LoVo (cell line): ENCODE measurements around the gene CARD8.
"Not testable (repeated sequence)": the region's sequence is repeated elsewhere in the genome, so short reads cannot be mapped to it uniquely, and the experiment has no call there.

Experiments used
- DNase-seq: peaks from one replicate; pipeline ENCODE4 v3.0.0-alpha.2; 2016; ENCODE audit warnings: low spot score

Gene CARD8

DNA sequence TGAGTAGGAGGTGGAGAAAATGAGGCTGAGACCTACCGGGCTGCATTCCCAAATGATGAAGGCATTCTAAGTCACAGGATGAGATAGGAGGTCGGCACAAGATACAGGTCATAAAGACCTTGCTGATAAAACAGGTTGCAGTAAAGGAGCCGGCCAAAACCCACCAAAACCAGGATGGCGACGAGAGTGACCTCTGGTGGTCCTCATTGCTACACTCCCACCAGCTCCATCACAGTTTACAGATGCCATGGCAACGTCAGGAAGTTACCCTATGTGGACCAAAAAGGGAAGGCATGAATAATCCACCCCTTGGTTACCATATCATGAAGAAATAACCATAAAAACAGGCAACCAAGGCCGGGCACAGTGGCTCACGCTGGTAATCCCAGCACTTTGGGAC, 9.6 kb upstream of the CARD8 start:
- not testable (repeated sequence) for DNase-seq

DNA sequence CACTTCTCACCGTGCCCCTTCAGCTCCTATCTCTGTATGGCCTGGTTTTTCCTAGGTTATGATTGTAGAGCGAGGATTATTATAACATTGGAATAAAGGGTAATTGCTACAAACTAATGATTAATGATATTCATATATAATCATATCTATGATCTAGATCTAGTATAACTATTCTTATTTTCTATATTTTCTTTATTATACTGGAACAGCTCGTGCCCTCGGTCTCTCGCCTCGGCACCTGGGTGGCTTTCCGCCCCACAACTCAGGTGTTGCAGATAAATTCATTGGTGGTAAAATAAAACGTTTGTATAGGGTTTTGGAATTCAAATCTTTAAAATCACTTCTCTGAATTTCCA, 4.6 kb upstream of the CARD8 start:
- not testable (repeated sequence) for DNase-seq

DNA sequence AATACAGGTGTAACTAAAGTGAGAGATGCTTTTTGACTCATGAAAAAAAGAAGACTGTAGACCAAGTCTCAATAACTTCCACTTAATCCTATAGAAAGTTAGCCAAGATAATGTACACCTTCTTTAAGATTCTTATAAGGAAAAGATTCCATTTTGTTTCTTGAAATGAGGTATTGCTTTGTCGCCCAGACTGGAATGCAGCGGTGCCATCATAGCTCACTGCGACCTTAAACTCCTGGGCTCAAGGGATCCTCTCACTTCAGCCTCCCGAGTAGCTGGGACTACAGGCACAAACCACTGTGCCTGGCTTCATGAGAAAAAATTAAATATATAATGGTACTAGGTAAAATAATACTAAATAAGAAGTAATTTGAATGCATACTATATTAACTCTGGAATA, 3.3 kb upstream of the CARD8 start:
- not testable (repeated sequence) for DNase-seq

DNA sequence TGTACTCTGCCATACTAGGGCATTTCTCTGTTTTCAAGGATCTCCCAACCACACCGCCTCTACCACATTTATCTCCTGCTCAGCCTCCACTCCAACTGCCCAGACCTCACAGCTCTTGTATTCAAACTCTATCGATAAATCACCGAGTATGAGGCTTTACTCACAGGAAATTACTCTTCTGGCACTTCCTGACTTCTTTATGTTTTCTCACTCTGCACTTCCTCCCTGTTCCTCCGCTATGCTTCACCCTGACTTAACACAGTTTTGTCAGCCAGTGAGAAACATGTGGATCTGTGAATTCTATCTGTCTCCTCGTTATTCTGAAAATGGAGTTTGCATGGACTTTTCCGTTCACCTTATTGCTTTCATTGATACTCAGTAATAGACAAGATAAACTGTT, 2.6 kb upstream of the CARD8 start:
- no peak for DNase-seq

DNA sequence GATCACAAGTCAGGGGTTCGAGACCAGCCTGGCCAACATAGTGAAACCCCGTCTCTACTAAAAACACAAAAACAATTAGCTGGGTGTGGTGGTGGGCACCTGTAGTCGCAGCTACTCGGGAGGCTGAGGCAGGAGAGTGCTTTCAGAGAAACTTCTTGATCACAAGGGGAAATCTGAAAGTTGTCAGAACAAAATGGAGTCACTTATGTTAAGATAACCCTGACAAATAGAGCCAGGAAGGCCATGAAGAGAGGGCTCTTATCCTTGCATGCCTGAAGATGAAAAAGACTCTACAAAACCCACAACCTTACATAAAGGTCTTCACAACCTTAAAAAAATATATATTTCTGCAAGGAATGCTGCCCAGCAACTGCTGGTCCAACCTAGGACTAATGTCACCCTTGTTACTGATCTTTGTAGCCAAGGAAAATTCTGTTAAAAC, 1.2 kb downstream of the CARD8 start:
- no peak for DNase-seq

DNA sequence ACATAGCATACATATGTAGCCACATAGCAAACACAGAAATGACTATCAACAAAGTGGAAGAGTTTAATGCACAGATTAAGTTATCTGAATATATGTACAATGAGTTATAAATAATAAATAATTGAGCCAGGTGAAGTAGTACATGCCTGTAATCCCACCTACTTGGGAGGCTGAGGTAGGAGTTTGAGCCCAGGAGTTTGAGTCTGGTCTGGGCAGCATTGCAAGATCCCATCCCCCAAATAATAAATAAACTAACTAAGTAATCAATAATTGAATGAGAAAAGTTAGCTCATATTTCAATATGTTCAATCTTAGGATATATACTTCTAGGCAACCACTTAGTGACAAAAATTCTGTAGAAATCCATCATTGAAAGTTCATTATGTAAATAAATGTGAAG, 1.7 kb downstream of the CARD8 start:
- no peak for DNase-seq

DNA sequence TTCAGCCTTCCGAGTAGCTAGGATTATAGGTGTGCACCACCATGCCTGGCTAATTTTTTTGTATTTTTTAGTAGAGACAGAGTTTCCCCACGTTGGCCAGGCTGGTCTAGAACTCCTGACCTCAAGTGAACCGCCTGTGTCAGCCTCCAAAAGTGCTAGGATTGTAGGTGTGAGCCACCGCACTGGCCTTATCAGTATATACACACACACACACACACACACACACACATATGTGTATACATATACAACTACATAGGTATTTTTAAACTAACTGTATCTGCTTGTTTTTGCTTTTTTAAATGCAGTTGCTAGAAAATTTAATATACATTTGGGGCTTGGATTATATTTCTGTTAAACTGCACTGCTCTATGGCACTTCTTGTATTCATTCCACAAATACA, 3.1 kb downstream of the CARD8 start:
- no peak for DNase-seq

DNA sequence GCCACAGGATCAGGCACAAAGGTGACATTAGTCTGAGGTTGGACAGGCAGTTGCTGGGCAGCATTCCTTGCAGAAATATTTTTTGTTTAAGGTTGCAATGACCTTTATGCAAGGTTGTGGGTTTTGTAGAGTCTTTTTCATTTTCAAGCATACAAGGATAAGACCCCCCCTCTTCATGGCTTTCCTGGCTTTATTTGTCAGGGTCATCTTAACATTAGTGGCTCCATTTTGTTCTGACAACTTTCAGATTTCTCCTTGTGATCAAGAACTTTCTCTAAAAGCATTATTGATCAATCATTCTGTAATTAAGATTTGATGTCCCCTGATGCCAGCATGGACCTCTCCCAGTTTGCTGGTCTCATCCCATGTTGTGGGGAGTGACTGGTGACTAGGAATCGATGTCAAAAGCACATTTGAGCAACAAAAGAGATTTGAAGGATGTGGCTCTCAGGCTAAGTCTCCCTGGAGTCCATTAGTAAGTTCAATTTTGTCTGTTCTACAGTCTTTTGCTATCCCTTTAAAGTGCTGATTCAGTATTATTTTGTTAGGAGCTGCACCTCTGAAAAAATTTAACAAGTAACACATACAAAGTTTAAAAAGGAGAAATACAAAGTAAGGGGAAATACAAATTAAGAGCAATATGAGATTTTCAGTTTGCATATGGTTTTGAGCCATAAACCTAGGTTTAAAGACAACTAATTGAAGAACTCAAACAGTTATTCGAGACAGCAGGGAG, 5.3 kb downstream of the CARD8 start:
- DNase-seq, result no peak

DNA sequence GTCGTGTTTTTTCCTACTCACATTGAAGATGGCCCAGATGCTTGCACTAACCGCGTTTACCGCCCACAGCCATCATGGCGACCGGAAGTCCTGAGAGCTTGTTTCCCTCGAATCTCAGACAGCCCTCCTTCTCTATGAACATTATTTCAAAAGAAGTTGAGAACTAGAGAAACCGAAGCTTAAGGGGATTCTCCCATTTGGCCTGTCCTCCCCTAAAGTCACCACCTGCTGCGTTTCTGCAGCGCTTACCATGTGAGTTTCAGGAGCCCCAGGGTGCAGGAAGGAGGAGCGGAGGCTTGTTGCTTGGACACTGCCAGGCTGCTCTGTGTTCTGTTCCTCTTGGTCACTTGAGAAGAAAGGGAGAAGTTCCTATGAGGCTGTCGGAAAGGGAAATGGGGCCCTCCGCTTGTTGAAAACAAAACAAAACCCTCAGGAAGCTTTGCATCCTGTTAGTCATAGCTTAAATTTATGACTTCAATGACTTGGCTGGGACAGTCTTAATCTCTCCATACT, 6.2 kb downstream of the CARD8 start:
- DNase-seq, result no peak

DNA sequence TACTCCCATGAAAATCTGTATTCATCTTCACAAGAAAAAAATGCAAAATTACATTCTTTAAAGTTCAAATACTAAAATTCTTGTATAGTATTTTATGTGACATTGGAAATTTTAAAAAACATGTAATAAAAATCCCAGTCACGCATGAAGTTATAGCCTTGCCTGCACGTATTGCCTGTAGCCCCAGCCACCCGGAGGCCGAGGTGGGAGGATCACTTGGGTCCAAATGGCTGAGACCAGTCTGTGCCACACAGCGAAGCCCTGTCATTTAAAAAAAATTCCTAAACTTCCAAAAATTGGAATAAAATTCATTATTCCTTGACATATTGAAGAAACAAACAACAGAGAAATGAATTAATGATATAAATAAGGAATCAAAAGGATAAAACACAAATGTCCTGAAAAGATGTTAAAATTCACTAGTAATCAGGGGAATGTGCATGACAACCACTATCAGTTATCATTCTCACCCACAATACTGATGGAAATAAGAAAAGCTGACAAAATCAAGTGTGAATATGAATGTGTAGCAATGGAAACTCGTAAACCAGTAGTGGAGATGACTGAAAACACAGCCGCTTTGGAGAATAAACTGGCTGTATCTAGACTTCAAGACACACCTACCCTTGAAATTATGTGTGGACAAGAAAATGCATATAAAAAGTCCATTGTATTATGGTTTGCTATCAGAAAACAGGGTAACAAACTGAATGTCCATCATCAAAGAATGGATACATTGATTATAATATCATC, 7.5 kb downstream of the CARD8 start:
- DNase-seq, result no peak

DNA sequence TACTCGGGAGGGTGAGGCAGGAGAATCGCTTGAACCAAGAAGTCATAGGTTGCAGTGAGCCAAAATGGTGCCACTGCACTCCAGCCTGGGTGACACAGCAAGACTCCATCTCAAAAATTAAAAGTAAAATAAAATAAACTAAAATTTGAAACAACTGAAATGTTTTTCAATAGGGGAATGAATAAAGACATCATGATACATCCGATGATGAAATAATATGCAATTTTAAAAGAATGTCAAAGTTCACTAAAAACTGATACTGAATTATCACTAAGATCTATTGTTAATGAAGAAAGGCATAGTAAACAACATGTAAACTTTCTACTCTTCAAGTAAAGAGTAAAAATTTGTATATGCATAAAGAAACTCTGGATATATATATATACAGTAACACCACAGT, 8.5 kb downstream of the CARD8 start:
- no peak for DNase-seq

DNA sequence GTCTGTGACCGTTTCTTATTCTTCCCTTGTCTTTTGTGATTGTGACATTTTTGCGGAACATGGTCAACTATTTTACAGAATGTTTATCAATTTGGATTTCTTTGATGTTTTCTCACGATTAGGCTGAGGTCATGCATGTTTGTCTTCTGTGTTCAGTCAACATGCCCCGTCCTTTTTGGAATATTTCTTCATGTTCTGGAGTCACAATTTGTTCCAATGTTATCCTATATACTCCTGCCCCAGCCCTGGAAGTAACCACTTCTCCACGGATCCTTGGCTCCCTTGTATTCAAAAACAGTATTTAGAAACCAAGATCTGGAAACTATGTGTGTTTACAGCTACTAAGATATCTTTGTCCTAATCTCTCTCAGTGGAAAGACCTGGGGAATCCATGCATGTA, 9.6 kb downstream of the CARD8 start:
- no peak for DNase-seq

DNA sequence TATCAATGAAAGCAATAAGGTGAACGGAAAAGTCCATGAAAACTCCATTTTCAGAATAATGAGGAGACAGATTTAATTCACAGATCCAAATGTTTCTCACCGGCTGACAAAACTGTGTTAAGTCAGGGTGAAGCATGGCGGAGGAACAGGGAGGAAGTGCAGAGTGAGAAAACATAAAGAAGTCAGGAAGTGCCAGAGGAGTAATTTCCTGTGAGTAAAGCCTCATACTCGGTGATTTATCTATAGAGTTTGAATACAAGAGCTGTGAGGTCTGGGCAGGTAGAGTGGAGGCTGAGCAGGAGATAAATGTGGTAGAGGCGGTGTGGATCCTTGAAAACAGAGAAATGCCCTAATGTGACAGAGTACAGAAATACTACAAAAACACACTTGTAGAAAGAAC, 11.4 kb downstream of the CARD8 start:
- DNase-seq, result no peak

DNA sequence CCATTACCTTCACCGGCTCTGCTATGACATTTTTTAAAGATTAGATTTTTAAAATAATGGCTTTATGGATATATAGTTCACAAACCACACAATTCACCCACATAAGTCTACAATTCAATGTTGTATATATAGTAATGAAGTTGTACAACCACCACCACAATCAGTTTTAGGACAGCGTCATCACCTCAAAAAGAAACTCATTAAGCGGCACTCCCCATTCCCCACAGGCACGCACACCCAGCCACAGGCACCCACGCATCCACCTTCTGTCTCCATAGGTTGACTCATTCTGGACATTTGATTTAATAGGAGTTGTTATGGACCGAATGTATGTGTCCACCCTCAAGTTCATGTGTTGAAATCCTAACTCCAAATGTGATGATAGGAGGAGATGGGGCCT, 13.9 kb downstream of the CARD8 start:
- not testable (repeated sequence) for DNase-seq

DNA sequence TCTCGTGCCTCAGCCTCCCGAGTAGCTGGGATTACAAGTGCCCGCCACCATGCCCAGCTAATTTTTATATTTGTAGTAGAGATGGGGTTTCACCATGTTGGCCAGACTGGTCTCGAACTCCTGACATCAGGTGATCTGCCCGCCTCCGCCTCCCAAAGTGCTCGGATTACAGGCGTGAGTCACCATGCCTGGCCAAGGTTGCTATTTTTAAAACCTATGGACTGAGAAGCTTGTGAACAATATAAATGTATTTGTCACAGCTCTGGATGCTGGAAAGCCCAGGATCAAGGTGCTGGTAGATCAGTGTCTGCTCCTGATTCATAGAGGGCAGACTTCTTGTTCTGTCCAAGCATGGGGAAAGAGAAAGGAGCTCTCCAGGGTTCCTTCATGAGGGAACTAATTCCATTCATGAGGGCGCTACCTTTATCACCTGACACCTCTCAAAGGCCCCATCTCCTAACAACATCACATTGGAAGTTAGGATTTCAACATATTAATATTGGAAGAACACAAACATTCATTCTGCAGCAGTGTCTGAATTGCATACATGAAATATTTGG, 16.1 kb downstream of the CARD8 start:
- no peak for DNase-seq

DNA sequence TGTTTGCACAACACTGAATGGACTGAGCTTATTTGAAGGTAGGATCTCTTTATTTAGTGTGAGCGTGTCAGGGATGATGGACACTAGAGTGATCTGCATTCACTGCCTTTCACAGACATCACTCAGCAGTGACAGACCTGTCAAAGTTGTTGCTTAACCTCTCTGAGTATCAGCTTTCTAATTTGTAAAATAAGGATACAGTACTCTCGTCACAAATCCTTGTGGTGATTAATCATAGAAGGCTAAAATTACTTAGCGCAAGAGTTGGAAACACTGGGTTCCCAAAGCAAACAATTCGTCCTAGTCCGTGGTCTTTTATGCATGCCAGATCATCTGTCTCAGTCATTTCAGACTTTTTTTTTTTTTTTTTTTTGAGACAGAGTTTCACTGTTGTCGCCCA, 16.6 kb downstream of the CARD8 start:
- DNase-seq, result no peak

DNA sequence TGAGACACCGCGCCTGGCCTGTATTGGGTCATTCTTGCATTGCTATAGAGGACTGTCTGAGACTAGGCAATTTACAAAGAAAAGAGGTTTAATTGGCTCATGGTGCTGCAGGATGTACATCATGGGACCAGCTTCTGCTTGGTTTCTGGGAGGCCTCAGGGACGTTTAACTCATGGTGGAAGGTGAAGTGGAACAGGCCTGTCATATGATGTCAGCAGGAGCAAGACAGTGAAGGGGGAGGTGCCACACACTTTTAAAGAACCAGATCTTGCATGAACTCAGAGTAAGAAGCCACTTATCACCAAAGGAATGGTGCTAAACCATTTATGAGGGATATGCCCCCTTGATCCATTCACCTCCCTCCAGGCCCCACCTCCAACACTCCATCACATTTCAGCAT, 18.7 kb downstream of the CARD8 start:
- no peak for DNase-seq

DNA sequence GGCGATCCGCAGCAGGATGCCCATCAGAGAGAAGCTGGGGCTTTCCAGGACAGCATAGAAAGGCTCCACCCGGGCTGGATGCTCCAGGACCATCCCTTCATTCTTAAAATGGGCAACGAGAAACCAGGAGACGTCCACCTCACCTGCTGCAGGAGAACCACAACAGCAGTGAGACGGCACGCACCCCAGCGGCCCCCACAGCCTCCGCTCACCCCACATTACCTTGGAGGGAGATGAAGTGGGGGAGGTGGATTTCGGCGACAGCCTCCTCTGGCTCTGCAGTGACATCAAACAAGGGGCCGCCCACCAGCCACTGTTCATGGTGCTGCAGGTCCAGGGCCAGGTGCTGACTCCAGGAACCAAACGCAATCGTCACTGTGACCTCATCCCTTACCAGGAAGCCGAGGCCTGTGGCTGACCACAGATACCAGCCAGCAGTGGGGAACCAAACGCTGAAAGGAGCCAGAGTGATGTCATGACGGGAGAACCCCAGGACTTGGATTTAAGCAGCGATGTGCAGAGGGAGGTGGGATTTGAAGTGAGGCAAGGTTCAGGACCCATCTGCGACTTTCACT, 25.1 kb downstream of the CARD8 start:
- no peak for DNase-seq

DNA sequence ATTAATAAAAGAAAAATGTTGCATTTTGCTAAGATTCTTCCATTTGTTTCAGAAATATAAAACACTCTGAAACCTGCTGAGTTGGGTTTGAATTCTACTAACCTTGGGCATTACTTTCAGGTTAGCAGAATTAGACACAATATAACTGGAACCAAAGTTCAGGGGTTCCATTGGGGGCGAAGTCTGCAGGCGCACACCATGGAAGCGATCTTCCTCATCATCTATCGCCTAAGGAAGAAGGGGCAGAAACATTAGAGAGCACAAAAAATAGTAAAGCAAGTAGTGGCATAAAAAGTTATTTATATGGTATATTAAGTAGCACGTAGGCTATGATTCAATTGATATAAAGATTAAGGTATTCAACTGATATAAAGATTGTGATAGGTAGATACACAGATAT, 34.1 kb downstream of the CARD8 start:
- DNase-seq, result no peak

DNA sequence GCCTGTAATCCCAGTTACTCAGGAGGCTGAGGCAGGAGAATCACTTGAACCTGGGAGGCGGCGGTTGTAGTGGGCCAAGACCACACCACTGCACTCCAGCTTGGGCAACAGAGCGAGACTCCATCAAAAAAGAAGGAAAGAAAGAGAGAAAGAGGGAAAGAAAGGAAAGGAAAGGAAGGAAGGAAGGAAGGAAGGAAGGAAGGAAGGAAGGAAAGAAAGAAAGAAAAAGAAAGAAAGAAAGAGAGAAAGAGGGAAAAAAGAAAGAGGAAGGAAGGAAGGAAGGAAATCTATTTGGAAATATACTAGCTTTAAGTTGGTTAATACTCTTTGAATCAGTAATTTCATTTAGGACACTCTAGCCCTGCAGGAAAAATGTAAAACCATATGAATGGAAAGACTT, 34.9 kb downstream of the CARD8 start:
- not testable (repeated sequence) for DNase-seq

DNA sequence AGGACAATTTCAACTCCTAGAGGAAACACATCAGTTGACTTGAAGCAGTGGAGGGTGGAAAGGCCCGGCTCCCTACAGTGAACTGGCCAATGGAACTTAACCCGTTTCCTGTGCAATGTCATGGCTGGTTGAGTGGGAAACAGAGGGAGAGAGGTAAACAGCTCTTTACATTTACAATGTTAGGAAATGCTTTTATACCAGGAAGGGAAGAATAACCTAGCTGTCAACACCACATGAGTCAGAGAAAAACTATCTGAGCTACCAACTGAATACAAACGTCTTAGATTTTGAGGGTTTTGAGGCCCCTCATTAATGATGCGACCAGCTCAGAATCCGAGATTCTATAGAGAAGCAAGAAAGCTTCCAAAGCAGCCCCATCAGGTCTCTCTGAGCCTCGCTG, 36.7 kb downstream of the CARD8 start:
- no peak for DNase-seq

DNA sequence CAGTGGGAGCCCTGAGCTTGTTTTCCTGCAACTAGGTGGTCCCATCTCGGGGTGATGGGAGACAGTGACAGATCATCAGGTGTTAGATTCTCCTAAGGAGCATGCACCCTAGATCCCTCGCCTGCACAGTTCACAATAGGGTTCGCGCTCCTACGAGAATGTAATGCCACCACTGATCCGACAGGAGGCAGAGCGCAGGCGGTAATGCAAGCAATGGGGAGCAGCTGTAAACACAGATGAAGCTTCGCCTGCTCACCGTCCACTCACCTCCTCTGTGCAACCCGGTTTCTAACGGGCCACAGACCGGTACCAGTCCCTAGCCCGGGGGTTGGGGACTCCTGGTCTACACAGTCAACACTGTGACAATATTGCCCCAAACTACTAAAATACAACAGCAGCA, 38.8 kb downstream of the CARD8 start:
- no peak for DNase-seq

DNA sequence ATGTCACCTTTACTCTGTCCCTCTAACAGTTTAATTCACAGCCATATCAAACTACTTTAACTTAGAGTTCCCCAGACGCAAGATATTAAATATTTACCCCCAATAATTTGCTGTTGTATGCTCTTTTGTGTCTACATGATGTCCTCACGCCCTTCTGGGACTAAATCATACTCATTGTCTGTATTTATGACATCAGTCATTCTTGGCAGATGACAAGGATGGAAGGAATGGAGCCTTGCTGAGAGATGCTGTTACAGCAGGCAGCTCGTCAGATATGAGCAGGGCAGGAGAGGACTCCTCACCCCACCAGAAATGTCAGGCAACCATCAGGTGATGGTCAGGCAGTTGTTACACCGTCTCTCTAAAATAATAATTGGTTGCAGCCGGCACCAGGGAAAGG, 41.8 kb downstream of the CARD8 start:
- DNase-seq, result no peak
